HG02884 (cell line): ENCODE data around the gene PDZD4.

Experiments
- ATAC-seq: cut with Tn5 transposase; IDR thresholded peaks from one replicate; pipeline ENCODE4 v1.9.1; 2021; ENCODE audit warnings: mild to moderate bottlenecking, moderate library complexity; ENCODE audit not compliant: unreplicated experiment

PDZD4 gene

DNA sequence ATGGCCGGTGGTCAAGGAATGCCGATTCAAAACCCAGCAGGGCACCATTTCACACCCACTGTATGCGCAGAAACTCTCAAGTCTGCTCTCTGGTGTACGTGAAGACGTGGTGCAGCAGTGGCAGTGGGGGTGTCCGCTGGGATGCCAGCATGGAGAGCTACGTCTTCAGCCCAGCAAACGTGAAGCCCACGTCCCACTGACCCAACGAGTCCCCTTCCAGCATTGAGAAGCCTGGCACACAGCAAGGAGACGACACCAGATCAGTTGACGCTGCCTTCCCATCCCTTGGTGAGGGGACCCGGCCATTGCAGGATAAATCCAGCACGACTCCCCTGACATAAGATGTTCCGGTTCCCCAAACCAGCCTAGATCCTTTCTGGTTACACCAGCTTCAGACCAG lies 68.5 kb downstream of the PDZD4 start:
- ATAC-seq, result no peak

- ATAC-seq, result no peak
Measured at GRCh38 chrX:153755136-153755535, 75.2 kb downstream of the PDZD4 start.
